Testis (tissue), 3 donors: ENCODE data around the gene HNRNPK. TPM values are rescaled to one million over a fixed set of nuclear protein-coding genes. Genes with fewer than 3 reads are reported as not detected.

Source experiments
- DNase-seq: peaks from one replicate; pipeline ENCODE4 v3.0.0-alpha.2; 2019
- H3K27ac ChIP-seq, 2 donors: fragments of 200-600 bp; sonication (generic); one replicate each; pipeline ENCODE4 v1.5.1; 2019
- H3K27me3 ChIP-seq: fragments of 200-600 bp; sonication (generic); one replicate; pipeline ENCODE4 v1.5.1; 2019
- H3K36me3 ChIP-seq: fragments of 200-600 bp; sonication (generic); one replicate; pipeline ENCODE4 v1.5.1; 2017; ENCODE audit warnings: low read depth; ENCODE audit errors: missing control alignments
- H3K4me1 ChIP-seq: fragments of 200-600 bp; sonication (generic); one replicate; pipeline ENCODE4 v1.5.1; 2019
- H3K4me3 ChIP-seq, 2 donors: fragments of 200-600 bp; sonication (generic); one replicate each; pipeline ENCODE4 v1.5.1; 2017 to 2019
- H3K9me3 ChIP-seq: fragments of 200-600 bp; sonication (generic); one replicate; pipeline ENCODE4 v1.5.1; 2017
- POLR2A ChIP-seq: fragments of 450-650 bp; IDR thresholded peaks from one replicate; pipeline ENCODE4 v1.6.1; 2017; ENCODE audit warnings: antibody characterized with exemption, mild to moderate bottlenecking, moderate library complexity
- WGBS, 2 donors: methylation state at CpG; one replicate each; pipeline ENCODE4 v1.1.5; 2018; 5-methylcytosine and 5-hydroxymethylcytosine counted together
- intact Hi-C: fragments of 100-400 bp; cut with DNase I; formaldehyde crosslinking; loops from one replicate; pipeline ENCODE4 v1.15.1; 2023; ENCODE audit warnings: low total_unique reads
- polyA plus RNA-seq: library from polyadenylated mRNA; stranded (reverse); fragments of 350-450 nt; fragmentation: Illumina TruSeq; extraction: RNeasy Lipid Tissue Mini Kit (QIAGEN cat#74804); gene quantifications from one replicate; pipeline ENCODE4 v1.2.3, GENCODE V29; 2014; ENCODE audit warnings: low read depth, low replicate concordance; ENCODE audit not compliant: insufficient read depth
- total RNA-seq, 2 donors: library from RNA; depleted of rRNA; stranded (reverse); fragments of >200 nt; gene quantifications; one replicate each; pipeline ENCODE4 v1.2.3, GENCODE V29; 2016
- TF ChIP-seq, protein P1 (sequence below), 3 experiments: fragments of 450-650 bp in 2 of 3; fragments of 200-600 bp in 1 of 3; sonication (generic) in 1 of 3; IDR thresholded peaks; one replicate each; pipeline ENCODE4 v1.5.1; 2016 to 2019; ENCODE audit warnings: antibody characterized with exemption in 3 of 3, mild to moderate bottlenecking in 2 of 3, moderate library complexity in 1 of 3

HNRNPK gene
- total and polyA plus RNA-seq, 3 donors from 2014 or later = 415 to 508 (median 496) TPM

DNA sequence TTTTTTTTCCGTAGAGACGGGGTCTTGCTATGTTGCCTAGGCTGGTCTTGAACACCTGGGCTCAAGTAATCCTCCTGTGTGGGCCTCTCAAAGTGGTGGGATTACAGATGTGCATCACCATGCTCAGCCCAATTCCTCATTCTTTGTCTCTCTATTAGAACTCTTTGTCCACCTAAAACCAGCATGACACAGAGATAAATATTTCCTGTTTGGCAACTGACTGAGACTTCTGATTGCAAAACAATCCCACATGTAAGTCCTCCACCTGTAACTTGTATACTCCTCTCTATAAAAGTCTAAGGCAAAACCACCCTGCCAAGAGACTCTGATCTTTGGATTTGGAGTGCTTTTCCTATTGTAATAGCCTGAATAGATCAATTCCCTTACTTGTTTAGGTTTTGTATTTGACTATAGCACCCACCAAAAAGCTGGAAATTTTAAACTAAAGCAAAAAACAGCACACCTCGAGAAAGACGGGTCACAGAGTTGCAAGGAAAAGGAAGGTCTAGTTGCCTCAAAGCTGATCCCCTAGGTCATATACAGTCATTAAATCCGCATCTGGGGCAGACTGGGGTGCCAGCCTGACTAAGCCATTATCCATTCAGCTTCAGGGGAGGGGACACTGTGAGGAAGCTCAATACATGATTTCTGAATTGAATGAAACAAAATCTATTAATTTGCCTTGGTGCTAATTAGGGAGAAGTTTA, 45.3 kb downstream of the HNRNPK start:
- Histone ChIP-seq H3K4me3 (no peak overlapping the region), H3K4me1 (peaks cover 4% of the 10 kb centered on the region), H3K9me3 (no peaks in the 10 kb centered on the region), H3K27ac (no peak overlapping the region), H3K36me3 (no peaks in the 10 kb centered on the region), H3K27me3 (no peaks in the 10 kb centered on the region)
- TF ChIP-seq, protein P1, sequence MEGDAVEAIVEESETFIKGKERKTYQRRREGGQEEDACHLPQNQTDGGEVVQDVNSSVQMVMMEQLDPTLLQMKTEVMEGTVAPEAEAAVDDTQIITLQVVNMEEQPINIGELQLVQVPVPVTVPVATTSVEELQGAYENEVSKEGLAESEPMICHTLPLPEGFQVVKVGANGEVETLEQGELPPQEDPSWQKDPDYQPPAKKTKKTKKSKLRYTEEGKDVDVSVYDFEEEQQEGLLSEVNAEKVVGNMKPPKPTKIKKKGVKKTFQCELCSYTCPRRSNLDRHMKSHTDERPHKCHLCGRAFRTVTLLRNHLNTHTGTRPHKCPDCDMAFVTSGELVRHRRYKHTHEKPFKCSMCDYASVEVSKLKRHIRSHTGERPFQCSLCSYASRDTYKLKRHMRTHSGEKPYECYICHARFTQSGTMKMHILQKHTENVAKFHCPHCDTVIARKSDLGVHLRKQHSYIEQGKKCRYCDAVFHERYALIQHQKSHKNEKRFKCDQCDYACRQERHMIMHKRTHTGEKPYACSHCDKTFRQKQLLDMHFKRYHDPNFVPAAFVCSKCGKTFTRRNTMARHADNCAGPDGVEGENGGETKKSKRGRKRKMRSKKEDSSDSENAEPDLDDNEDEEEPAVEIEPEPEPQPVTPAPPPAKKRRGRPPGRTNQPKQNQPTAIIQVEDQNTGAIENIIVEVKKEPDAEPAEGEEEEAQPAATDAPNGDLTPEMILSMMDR (IDR thresholded peaks at IDR 0.05) = no peak
- no peak for TF ChIP-seq POLR2A
- intact Hi-C loops = loop anchor here (5.0 kb wide), 1 partner anchor 328 kb away; no protein-coding TSS in a partner anchor
- WGBS, 2 donors = 86 to 90% methylated on average over 5 of the region's 5 CpGs
- no peak for DNase-seq

DNA sequence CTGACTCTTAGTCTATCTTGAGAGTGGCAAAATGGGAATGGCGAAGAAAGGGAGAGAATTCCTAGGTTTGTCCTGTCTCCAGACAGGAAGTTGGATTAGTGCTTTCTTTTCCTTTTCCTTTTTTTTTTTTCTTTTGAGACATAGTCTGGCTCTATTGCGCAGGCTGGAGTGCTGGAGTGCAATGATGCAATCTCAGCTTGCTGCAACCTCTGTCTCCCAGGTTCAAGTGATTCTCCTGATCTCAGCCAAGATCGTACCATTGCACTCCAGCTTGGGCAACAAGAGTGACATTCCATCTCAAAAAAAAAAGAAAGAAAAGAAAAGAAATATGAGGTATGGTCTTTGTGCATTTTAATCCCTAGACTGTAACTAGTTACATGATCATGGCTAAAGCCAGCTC, 46.2 kb downstream of the HNRNPK start:
- H3K4me1 ChIP-seq = peaks cover 4% of the 10 kb centered on the region
- no peaks in the 10 kb centered on the region for H3K9me3 ChIP-seq
- no peak for DNase-seq
- H3K4me3 ChIP-seq = no peak overlapping the region
- intact Hi-C loops = no loop called here
- H3K27ac ChIP-seq = no peak overlapping the region
- H3K36me3 ChIP-seq = no peaks in the 10 kb centered on the region
- WGBS, 2 donors = 91 to 96% methylated on average over 3 of the region's 3 CpGs
- TF ChIP-seq POLR2A = no peak
- TF ChIP-seq, protein P1 (IDR thresholded peaks at IDR 0.05) = no peak
- no peaks in the 10 kb centered on the region for H3K27me3 ChIP-seq

DNA sequence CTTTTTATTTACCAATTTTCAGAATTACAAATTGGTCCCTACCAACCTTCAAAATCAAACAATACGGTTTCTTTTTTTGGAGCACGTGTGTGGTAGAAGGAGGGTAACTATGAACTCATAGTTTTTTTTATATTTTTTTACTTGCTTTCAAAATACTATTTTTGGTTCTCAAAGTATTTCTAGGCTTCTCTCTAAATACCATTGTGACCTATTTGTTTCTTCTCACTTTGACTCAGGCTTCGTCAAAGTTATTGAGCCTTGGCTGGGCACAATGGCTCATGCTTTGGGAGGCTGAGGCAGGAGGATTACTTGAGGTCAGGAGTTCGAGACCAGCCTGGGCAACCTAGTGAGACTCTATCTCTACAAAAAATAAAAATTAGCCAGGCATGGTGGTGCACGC, 47.2 kb downstream of the HNRNPK start:
- no peaks in the 10 kb centered on the region for H3K36me3 ChIP-seq
- no peak overlapping the region for H3K4me3 ChIP-seq
- intact Hi-C loops = no loop called here
- no peak overlapping the region for H3K27ac ChIP-seq
- H3K27me3 ChIP-seq = no peaks in the 10 kb centered on the region
- H3K9me3 ChIP-seq = no peaks in the 10 kb centered on the region
- H3K4me1 ChIP-seq = peaks cover 4% of the 10 kb centered on the region
- 86 to 92% methylated on average over 5 of the region's 5 CpGs for WGBS, 2 donors
- DNase-seq = no peak
- TF ChIP-seq POLR2A = no peak
- TF ChIP-seq, protein P1 (IDR thresholded peaks at IDR 0.05) = no peak

DNA sequence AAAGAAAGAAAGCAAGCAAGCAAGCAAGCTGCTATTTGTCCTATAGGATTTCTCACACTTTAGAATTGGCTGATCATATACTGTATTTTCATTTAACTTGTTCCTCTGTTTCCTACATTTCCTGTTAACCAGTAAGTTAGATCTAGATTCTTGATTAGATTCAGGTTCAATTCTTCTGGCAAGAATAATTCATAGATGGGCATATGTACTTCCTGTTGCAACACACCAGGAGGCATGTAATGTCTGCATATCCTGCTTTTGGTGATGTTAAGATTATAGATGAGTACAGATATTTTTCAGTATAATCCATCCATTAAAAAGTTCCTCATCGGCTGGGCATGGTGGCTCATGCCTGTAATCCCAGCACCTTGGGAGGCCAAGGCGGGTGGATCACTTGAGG, 48.0 kb downstream of the HNRNPK start:
- TF ChIP-seq POLR2A = no peak
- TF ChIP-seq, protein P1 (IDR thresholded peaks at IDR 0.05) = no peak
- Histone ChIP-seq H3K9me3 (no peaks in the 10 kb centered on the region), H3K4me3 (no peak overlapping the region), H3K27ac (no peak overlapping the region), H3K36me3 (no peaks in the 10 kb centered on the region), H3K27me3 (no peaks in the 10 kb centered on the region), H3K4me1 (no peaks in the 10 kb centered on the region)
- no peak for DNase-seq
- WGBS, 2 donors = 80 to 86% methylated on average over 2 of the region's 2 CpGs
- intact Hi-C loops = no loop called here

DNA sequence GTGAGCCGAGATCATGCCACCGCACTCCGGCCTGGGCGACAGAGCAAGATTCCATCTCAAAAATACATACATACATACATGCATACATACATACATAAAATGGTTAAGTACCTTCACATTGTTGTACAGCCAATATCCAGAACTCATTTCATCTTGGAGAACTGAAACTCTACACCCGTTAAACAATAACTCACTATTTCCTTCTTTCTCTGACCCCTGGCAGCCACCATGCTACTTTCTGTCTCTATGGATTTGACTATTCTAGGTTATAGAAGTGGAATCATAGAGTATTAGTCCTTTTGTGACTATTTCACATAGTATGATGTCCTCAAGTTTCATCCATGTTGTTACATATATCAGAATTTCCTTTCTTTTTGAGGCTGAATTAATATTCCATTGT, 49.1 kb downstream of the HNRNPK start:
- no peaks in the 10 kb centered on the region for H3K27me3 ChIP-seq
- no peaks in the 10 kb centered on the region for H3K9me3 ChIP-seq
- intact Hi-C loops = no loop called here
- no peak overlapping the region for H3K27ac ChIP-seq
- no peak for DNase-seq
- H3K4me1 ChIP-seq = no peaks in the 10 kb centered on the region
- WGBS, 2 donors = 91 to 92% methylated on average over 5 of the region's 5 CpGs
- TF ChIP-seq POLR2A = no peak
- TF ChIP-seq, protein P1 (IDR thresholded peaks at IDR 0.05) = no peak
- no peaks in the 10 kb centered on the region for H3K36me3 ChIP-seq
- no peak overlapping the region for H3K4me3 ChIP-seq
